HCT116 (cell line): Measurements from ENCODE around the gene OBP2B. TPM values are rescaled to one million over a fixed set of nuclear protein-coding genes. Genes with fewer than 3 reads are reported as not detected.

Experiments used
- ATAC-seq: fragments of 200-7000 bp; cut with Tn5 transposase; 2 replicates; pipeline ENCODE4 v1.9.1; 2020; ENCODE audit warnings: mild to moderate bottlenecking, moderate library complexity
- BruUV-seq: library from RNA; stranded (reverse); fragments of 400-500 nt; replicated peaks from 2 replicates; lab custom pipeline; 2021; lab: Mats Ljungman, UMichigan
- CTCF ChIA-PET: fragments of 300-600 bp; sonication (Branson Sonifier 250); formaldehyde crosslinking; loops from one replicate; lab custom pipeline; 2021; ENCODE audit warnings: antibody characterized with exemption; lab: Charles Lee
- POLR2A ChIA-PET: fragments of 300-600, 350-600 bp; sonication (Branson Sonifier 250); formaldehyde crosslinking; loops from one replicate; lab custom pipeline; 2021; ENCODE audit warnings: antibody characterized with exemption; lab: Charles Lee
- RAD21 ChIA-PET, 2 experiments: fragments of 300-600 bp; sonication (Branson Sonifier 250); formaldehyde crosslinking; loops; one replicate each; lab custom pipeline; 2023; ENCODE audit warnings: low total read pairs in 2 of 2; ENCODE audit not compliant: uncharacterized antibody in 2 of 2, unreplicated experiment in 2 of 2, low non-redundant PET in 1 of 2; lab: Charles Lee
- DNase-seq: peaks from one replicate; pipeline ENCODE4 v3.0.0-alpha.2; 2010; ENCODE audit warnings: low read depth, low spot score
- H2AFZ ChIP-seq: fragments of 200-600 bp; shearing (Covaris generic), sonication (generic); 2 replicates; pipeline ENCODE4 v1.6.1; 2017; ENCODE audit warnings: low read depth, mixed run types, mixed read lengths, antibody characterized with exemption, low read length; ENCODE audit not compliant: poor library complexity, severe bottlenecking
- H3K27ac ChIP-seq: 2 replicates; pipeline ENCODE4 v1.5.1; 2012; ENCODE audit warnings: low read depth, low read length
- H3K27me3 ChIP-seq: fragments of 200-600 bp; sonication (generic); 2 replicates; pipeline ENCODE4 v1.6.1; 2016; ENCODE audit warnings: mixed run types, low read length, mixed read lengths; ENCODE audit not compliant: insufficient read depth
- H3K36me3 ChIP-seq, 2 experiments: fragments of 200-500 bp in 1 of 2; fragments of 200-600 bp in 1 of 2; sonication (Bioruptor generic) in 1 of 2; sonication (generic) in 1 of 2; 2 replicates each; pipeline versions ENCODE4 v1.5.1 to v1.6.1; 2014 to 2016; ENCODE audit warnings: low read length in 2 of 2, inconsistent platforms in 1 of 2, mixed read lengths in 1 of 2, mixed run types in 1 of 2; ENCODE audit not compliant: insufficient read depth in 2 of 2, control insufficient read depth in 1 of 2
- H3K4me1 ChIP-seq, 2 experiments: fragments of 200-600 bp in 1 of 2; sonication (generic) in 1 of 2; 2 replicates each; pipeline versions ENCODE4 v1.5.1 to v1.6.1; 2012 to 2017; ENCODE audit warnings: low read length in 2 of 2, inconsistent platforms in 1 of 2, mild to moderate bottlenecking in 1 of 2, mixed read lengths in 1 of 2, mixed run types in 1 of 2, moderate library complexity in 1 of 2; ENCODE audit not compliant: insufficient read depth in 2 of 2, control insufficient read depth in 1 of 2
- H3K4me2 ChIP-seq: fragments of 200-600 bp; sonication (generic); 2 replicates; pipeline ENCODE4 v1.6.1; 2017; ENCODE audit warnings: mixed run types, low read length, mixed read lengths
- H3K4me3 ChIP-seq, 2 experiments: fragments of 200-600 bp in 1 of 2; sonication (generic) in 1 of 2; replicated peaks in 1 of 2; 2 replicates each; pipeline ENCODE4 v1.5.1; 2011 to 2016; ENCODE audit warnings: low read length in 2 of 2, control low read depth in 1 of 2, low read depth in 1 of 2, mild to moderate bottlenecking in 1 of 2, mixed read lengths in 1 of 2, mixed run types in 1 of 2
- H3K79me2 ChIP-seq: fragments of 200-600 bp; sonication (generic); 2 replicates; pipeline ENCODE4 v1.6.1; 2017; ENCODE audit warnings: mild to moderate bottlenecking, mixed run types, low read length, moderate library complexity, mixed read lengths; ENCODE audit not compliant: insufficient read depth
- H3K9ac ChIP-seq: fragments of 200-600 bp; sonication (generic); 2 replicates; pipeline ENCODE4 v1.6.1; 2016; ENCODE audit warnings: low read length, mixed read lengths
- H3K9me2 ChIP-seq: fragments of 200-600 bp; sonication (generic), shearing (Covaris generic); 2 replicates; pipeline ENCODE4 v1.6.1; 2017; ENCODE audit warnings: mixed run types, mild to moderate bottlenecking, moderate library complexity; ENCODE audit not compliant: insufficient read depth
- H3K9me3 ChIP-seq, 2 experiments: fragments of 200-500 bp in 1 of 2; fragments of 200-600 bp in 1 of 2; sonication (Bioruptor generic) in 1 of 2; sonication (generic) in 1 of 2; 2 replicates each; pipeline ENCODE4 v1.6.1; 2014 to 2017; ENCODE audit warnings: low read length in 2 of 2, mixed read lengths in 2 of 2, inconsistent platforms in 1 of 2, low read depth in 1 of 2, mild to moderate bottlenecking in 1 of 2, mixed run types in 1 of 2, moderate library complexity in 1 of 2; ENCODE audit not compliant: control insufficient read depth in 1 of 2, insufficient read depth in 1 of 2
- H4K20me1 ChIP-seq: fragments of 200-600 bp; sonication (generic), shearing (Covaris generic); 2 replicates; pipeline ENCODE4 v1.6.1; 2017; ENCODE audit warnings: mixed run types, mild to moderate bottlenecking, moderate library complexity; ENCODE audit not compliant: insufficient read depth
- CBX3 ChIP-seq: IDR thresholded peaks from 2 replicates; pipeline ENCODE4 v1.6.1; 2012; ENCODE audit warnings: low read depth
- CEBPB ChIP-seq: IDR thresholded peaks from 2 replicates; pipeline ENCODE4 v1.6.1; 2012; ENCODE audit warnings: low read depth
- EGR1 ChIP-seq: IDR thresholded peaks from 2 replicates; pipeline ENCODE4 v1.6.1; 2012; ENCODE audit warnings: low read depth
- EZH2 ChIP-seq: fragments of 200-600 bp; sonication (generic); IDR thresholded peaks from 2 replicates; pipeline ENCODE4 v1.6.1; 2017; ENCODE audit warnings: antibody characterized with exemption, mixed run types
- FOSL1 ChIP-seq: IDR thresholded peaks from 2 replicates; pipeline ENCODE4 v1.6.1; 2012; ENCODE audit warnings: low read depth
- JUND ChIP-seq: IDR thresholded peaks from 2 replicates; pipeline ENCODE4 v1.6.1; 2012
- POLR2AphosphoS5 ChIP-seq: IDR thresholded peaks from 2 replicates; pipeline ENCODE4 v1.6.1; 2011; ENCODE audit warnings: mild to moderate bottlenecking, low read depth, low read length, moderate library complexity
- RAD21 ChIP-seq: IDR thresholded peaks from 2 replicates; pipeline ENCODE4 v1.6.1; 2012; ENCODE audit warnings: low read depth, mild to moderate bottlenecking
- SIN3A ChIP-seq: IDR thresholded peaks from 2 replicates; pipeline ENCODE4 v1.6.1; 2012; ENCODE audit warnings: low read depth
- TCF7L2 ChIP-seq: IDR thresholded peaks from 2 replicates; pipeline ENCODE4 v1.7.0; 2011; ENCODE audit warnings: borderline replicate concordance, inconsistent platforms; ENCODE audit not compliant: insufficient read depth, insufficient read length; ENCODE audit errors: extremely low read depth
- YY1 ChIP-seq: IDR thresholded peaks from 2 replicates; pipeline ENCODE4 v1.6.1; 2011; ENCODE audit warnings: low read length, low read depth, moderate library complexity, mild to moderate bottlenecking; ENCODE audit not compliant: insufficient replicate concordance; ENCODE audit errors: extremely low read depth
- ZFX ChIP-seq: fragments of 450-650 bp; IDR thresholded peaks from 2 replicates; pipeline ENCODE4 v1.6.1; 2017
- ZNF274 ChIP-seq: fragments of 200-500 bp; sonication (Bioruptor generic); IDR thresholded peaks from 2 replicates; pipeline ENCODE4 v1.6.1; 2014; ENCODE audit warnings: mild to moderate bottlenecking, low read depth, low read length, inconsistent platforms
- intact Hi-C: fragments of 100-400 bp; cut with micrococcal nuclease; formaldehyde crosslinking; loops from 2 replicates; pipeline ENCODE4 v1.10.0; 2022
- total RNA-seq: library from RNA; stranded (reverse); gene quantifications from one replicate; pipeline ENCODE4 v1.2.1, GENCODE V29; 2021; ENCODE audit not compliant: unreplicated experiment
- TF ChIP-seq, protein P1 (sequence below): IDR thresholded peaks from 2 replicates; pipeline ENCODE4 v1.6.1; 2012
- TF ChIP-seq, protein P2 (sequence below): IDR thresholded peaks from 2 replicates; pipeline ENCODE4 v1.6.1; 2011; ENCODE audit warnings: mild to moderate bottlenecking, low read length, moderate library complexity; ENCODE audit not compliant: insufficient replicate concordance; ENCODE audit errors: extremely low read depth
- TF ChIP-seq, protein P3 (sequence below), 3 experiments: fragments of 200-600 bp in 1 of 3; sonication (generic) in 1 of 3; IDR thresholded peaks in 2 of 3; conservative IDR thresholded peaks in 1 of 3; 2 replicates each; pipeline ENCODE4 v1.5.1; 2012 to 2017; ENCODE audit warnings: low read depth in 2 of 3, low read length in 2 of 3, antibody characterized with exemption in 1 of 3, borderline replicate concordance in 1 of 3, control low read depth in 1 of 3, mild to moderate bottlenecking in 1 of 3, mixed read lengths in 1 of 3, mixed run types in 1 of 3, moderate library complexity in 1 of 3; ENCODE audit not compliant: insufficient read depth in 1 of 3
- TF ChIP-seq, protein P4 (sequence below): IDR thresholded peaks from 2 replicates; pipeline ENCODE4 v1.6.1; 2012; ENCODE audit warnings: low read depth

Gene OBP2B
- total RNA-seq, 1 experiment from 2014 or later = not detected

DNA sequence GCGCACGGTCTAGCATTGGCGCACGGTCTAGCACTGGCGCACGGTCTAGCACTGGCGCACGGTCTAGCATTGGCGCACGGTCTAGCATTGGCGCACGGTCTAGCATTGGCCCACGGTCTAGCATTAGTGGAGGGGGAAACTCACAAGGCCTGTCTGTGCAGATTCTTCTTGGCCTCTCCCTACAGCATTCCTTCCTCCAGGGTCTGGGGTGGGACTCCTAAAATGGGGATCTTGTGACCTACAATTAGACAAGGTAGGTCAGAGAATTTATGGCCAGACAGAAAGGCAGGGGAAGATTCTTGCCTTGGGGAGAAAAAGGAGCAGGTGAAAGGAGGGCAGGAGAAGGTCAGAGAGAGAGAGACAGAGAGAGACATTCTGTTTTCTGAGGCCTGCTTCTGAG, 39.9 kb downstream of the OBP2B start:
- intact Hi-C loops = no loop called here

More for the DNA sequence above, 39.9 kb downstream of the OBP2B start:
- H3K79me2 ChIP-seq = no peaks in the 10 kb centered on the region
- H4K20me1 ChIP-seq = no peaks in the 10 kb centered on the region
- POLR2A ChIA-PET = no interaction called here
- no peak for DNase-seq
- H3K9ac ChIP-seq = no peak overlapping the region
- H3K9me2 ChIP-seq = no peaks in the 10 kb centered on the region
- CTCF ChIA-PET = interaction anchor here (0.9 kb wide), 1 partner anchor 17 kb away, joined by 3 read pairs; no protein-coding TSS in a partner anchor
- H3K27me3 ChIP-seq = no peaks in the 10 kb centered on the region
- H3K4me1 ChIP-seq = no peaks in the 10 kb centered on the region
- H3K9me3 ChIP-seq = no peaks in the 10 kb centered on the region
- H2AFZ ChIP-seq = no peak overlapping the region
- no peak overlapping the region for H3K4me3 ChIP-seq
- no TSS peak for BruUV-seq
- no peak overlapping the region for H3K27ac ChIP-seq
- RAD21 ChIA-PET = no interaction called here
- TF ChIP-seq POLR2AphosphoS5 (no peak), EZH2 (no peak), YY1 (no peak), ZFX (no peak), JUND (no peak), SIN3A (no peak), ZNF274 (no peak), FOSL1 (no peak), CEBPB (no peak), EGR1 (no peak), CBX3 (no peak), TCF7L2 (no peak), RAD21 (no peak)
- TF ChIP-seq, protein P1, sequence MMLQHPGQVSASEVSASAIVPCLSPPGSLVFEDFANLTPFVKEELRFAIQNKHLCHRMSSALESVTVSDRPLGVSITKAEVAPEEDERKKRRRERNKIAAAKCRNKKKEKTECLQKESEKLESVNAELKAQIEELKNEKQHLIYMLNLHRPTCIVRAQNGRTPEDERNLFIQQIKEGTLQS = no peak
- TF ChIP-seq, protein P2, sequence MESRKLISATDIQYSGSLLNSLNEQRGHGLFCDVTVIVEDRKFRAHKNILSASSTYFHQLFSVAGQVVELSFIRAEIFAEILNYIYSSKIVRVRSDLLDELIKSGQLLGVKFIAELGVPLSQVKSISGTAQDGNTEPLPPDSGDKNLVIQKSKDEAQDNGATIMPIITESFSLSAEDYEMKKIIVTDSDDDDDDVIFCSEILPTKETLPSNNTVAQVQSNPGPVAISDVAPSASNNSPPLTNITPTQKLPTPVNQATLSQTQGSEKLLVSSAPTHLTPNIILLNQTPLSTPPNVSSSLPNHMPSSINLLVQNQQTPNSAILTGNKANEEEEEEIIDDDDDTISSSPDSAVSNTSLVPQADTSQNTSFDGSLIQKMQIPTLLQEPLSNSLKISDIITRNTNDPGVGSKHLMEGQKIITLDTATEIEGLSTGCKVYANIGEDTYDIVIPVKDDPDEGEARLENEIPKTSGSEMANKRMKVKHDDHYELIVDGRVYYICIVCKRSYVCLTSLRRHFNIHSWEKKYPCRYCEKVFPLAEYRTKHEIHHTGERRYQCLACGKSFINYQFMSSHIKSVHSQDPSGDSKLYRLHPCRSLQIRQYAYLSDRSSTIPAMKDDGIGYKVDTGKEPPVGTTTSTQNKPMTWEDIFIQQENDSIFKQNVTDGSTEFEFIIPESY = no peak
- TF ChIP-seq, protein P3, sequence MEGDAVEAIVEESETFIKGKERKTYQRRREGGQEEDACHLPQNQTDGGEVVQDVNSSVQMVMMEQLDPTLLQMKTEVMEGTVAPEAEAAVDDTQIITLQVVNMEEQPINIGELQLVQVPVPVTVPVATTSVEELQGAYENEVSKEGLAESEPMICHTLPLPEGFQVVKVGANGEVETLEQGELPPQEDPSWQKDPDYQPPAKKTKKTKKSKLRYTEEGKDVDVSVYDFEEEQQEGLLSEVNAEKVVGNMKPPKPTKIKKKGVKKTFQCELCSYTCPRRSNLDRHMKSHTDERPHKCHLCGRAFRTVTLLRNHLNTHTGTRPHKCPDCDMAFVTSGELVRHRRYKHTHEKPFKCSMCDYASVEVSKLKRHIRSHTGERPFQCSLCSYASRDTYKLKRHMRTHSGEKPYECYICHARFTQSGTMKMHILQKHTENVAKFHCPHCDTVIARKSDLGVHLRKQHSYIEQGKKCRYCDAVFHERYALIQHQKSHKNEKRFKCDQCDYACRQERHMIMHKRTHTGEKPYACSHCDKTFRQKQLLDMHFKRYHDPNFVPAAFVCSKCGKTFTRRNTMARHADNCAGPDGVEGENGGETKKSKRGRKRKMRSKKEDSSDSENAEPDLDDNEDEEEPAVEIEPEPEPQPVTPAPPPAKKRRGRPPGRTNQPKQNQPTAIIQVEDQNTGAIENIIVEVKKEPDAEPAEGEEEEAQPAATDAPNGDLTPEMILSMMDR (IDR thresholded peaks at IDR 0.05 in 2 of 3, conservative IDR thresholded peaks at IDR 0.05 in 1 of 3; ENCODE audit: borderline replicate concordance in 1 of 3, insufficient read depth in 1 of 3, low read depth in 2 of 3, low read length in 2 of 3) = no peak
- TF ChIP-seq, protein P4, sequence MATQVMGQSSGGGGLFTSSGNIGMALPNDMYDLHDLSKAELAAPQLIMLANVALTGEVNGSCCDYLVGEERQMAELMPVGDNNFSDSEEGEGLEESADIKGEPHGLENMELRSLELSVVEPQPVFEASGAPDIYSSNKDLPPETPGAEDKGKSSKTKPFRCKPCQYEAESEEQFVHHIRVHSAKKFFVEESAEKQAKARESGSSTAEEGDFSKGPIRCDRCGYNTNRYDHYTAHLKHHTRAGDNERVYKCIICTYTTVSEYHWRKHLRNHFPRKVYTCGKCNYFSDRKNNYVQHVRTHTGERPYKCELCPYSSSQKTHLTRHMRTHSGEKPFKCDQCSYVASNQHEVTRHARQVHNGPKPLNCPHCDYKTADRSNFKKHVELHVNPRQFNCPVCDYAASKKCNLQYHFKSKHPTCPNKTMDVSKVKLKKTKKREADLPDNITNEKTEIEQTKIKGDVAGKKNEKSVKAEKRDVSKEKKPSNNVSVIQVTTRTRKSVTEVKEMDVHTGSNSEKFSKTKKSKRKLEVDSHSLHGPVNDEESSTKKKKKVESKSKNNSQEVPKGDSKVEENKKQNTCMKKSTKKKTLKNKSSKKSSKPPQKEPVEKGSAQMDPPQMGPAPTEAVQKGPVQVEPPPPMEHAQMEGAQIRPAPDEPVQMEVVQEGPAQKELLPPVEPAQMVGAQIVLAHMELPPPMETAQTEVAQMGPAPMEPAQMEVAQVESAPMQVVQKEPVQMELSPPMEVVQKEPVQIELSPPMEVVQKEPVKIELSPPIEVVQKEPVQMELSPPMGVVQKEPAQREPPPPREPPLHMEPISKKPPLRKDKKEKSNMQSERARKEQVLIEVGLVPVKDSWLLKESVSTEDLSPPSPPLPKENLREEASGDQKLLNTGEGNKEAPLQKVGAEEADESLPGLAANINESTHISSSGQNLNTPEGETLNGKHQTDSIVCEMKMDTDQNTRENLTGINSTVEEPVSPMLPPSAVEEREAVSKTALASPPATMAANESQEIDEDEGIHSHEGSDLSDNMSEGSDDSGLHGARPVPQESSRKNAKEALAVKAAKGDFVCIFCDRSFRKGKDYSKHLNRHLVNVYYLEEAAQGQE = no peak
- no peak for ATAC-seq
- no peak overlapping the region for H3K4me2 ChIP-seq
- no peaks in the 10 kb centered on the region for H3K36me3 ChIP-seq
